DOHH2 (cell line): ENCODE results near the gene SEC62.

Source experiments
- H3F3A ChIP-seq: fragments of 200-600 bp; sonication (generic), shearing (Covaris generic); 2 replicates; pipeline ENCODE4 v1.6.0; 2016; ENCODE audit warnings: antibody characterized with exemption, mild to moderate bottlenecking; ENCODE audit not compliant: control insufficient read depth, insufficient read depth
- H3K27ac ChIP-seq: fragments of 200-600 bp; sonication (generic); 2 replicates; pipeline ENCODE4 v1.5.1; 2014; ENCODE audit warnings: low read depth, mild to moderate bottlenecking, low read length, moderate library complexity
- H3K27me3 ChIP-seq: fragments of 200-600 bp; sonication (generic); 2 replicates; pipeline ENCODE4 v1.6.1; 2014; ENCODE audit warnings: mild to moderate bottlenecking, low read length, mixed read lengths; ENCODE audit not compliant: control insufficient read depth
- H3K36me3 ChIP-seq: fragments of 200-600 bp; sonication (generic); 2 replicates; pipeline ENCODE4 v1.6.1; 2014; ENCODE audit warnings: mild to moderate bottlenecking, low read length, moderate library complexity, mixed read lengths; ENCODE audit not compliant: control insufficient read depth
- H3K4me1 ChIP-seq: fragments of 200-600 bp; sonication (generic); 2 replicates; pipeline ENCODE4 v1.6.1; 2014; ENCODE audit warnings: mild to moderate bottlenecking, low read length, mixed read lengths; ENCODE audit not compliant: control insufficient read depth
- H3K4me2 ChIP-seq: fragments of 200-600 bp; sonication (generic); 2 replicates; pipeline ENCODE4 v1.6.0; 2014; ENCODE audit warnings: mild to moderate bottlenecking, low read length, moderate library complexity
- H3K4me3 ChIP-seq: fragments of 200-600 bp; sonication (generic); 2 replicates; pipeline ENCODE4 v1.5.1; 2014; ENCODE audit warnings: mild to moderate bottlenecking, low read length, mixed read lengths
- H3K79me2 ChIP-seq: fragments of 200-600 bp; sonication (generic); 2 replicates; pipeline ENCODE4 v1.6.1; 2014; ENCODE audit warnings: mild to moderate bottlenecking, low read length, mixed read lengths; ENCODE audit not compliant: control insufficient read depth
- H3K9me2 ChIP-seq: fragments of 200-600 bp; sonication (generic); replicated peaks from 2 replicates; pipeline ENCODE4 v1.6.1; 2014; ENCODE audit warnings: mild to moderate bottlenecking, low read length, mixed read lengths; ENCODE audit not compliant: control insufficient read depth
- H3K9me3 ChIP-seq: fragments of 200-600 bp; sonication (generic); 2 replicates; pipeline ENCODE4 v1.6.1; 2014; ENCODE audit warnings: antibody characterized with exemption, low read length, mixed read lengths; ENCODE audit not compliant: control insufficient read depth, insufficient read depth
- H4K20me1 ChIP-seq: fragments of 200-600 bp; sonication (generic); 2 replicates; pipeline ENCODE4 v1.6.0; 2014; ENCODE audit warnings: low read depth, mild to moderate bottlenecking, antibody characterized with exemption, low read length, moderate library complexity; ENCODE audit not compliant: control insufficient read depth, insufficient read depth
- CTCF ChIP-seq: fragments of 200-600 bp; sonication (generic); IDR thresholded peaks from one replicate; pipeline ENCODE4 v1.5.1; 2014; ENCODE audit warnings: antibody characterized with exemption, mild to moderate bottlenecking, low read depth, low read length; ENCODE audit not compliant: poor library complexity, severe bottlenecking
- EZH2phosphoT487 ChIP-seq: fragments of 200-600 bp; sonication (generic); IDR thresholded peaks from 2 replicates; pipeline ENCODE4 v1.6.1; 2017; ENCODE audit warnings: borderline replicate concordance, mild to moderate bottlenecking, antibody characterized with exemption, low read length, moderate library complexity, mixed read lengths

The SEC62 gene

GRCh38 chr3:169970847-169971246, 4.2 kb downstream of the SEC62 start:
- H3K27ac ChIP-seq = no peak overlapping the region
- peaks cover 89% of the 10 kb centered on the region for H3K36me3 ChIP-seq
- H3K27me3 ChIP-seq = no peaks in the 10 kb centered on the region
- no peaks in the 10 kb centered on the region for H3K9me2 ChIP-seq
- TF ChIP-seq CTCF (no peak), EZH2phosphoT487 (no peak)
- peak overlapping the region; percentile 0 for H3K4me3 ChIP-seq
- peaks cover 77% of the 10 kb centered on the region for H3K4me1 ChIP-seq
- H3K9me3 ChIP-seq = no peaks in the 10 kb centered on the region
- H4K20me1 ChIP-seq = peaks cover 6% of the 10 kb centered on the region; the same call in 1 of the 2 replicates
- peaks cover 100% of the 10 kb centered on the region for H3K79me2 ChIP-seq
- peaks cover 17% of the 10 kb centered on the region for H3F3A ChIP-seq
- peak overlapping the region; percentile 97 for H3K4me2 ChIP-seq

- no peaks in the 10 kb centered on the region for H3K9me2 ChIP-seq
- no peak for TF ChIP-seq CTCF
- no peak for TF ChIP-seq EZH2phosphoT487
- H3K36me3 ChIP-seq = peaks cover 96% of the 10 kb centered on the region
- peaks cover 79% of the 10 kb centered on the region for H3K4me1 ChIP-seq
- no peaks in the 10 kb centered on the region for H3K27me3 ChIP-seq
- no peaks in the 10 kb centered on the region for H3K9me3 ChIP-seq
- peaks cover 15% of the 10 kb centered on the region; the same call in 1 of the 2 replicates for H3F3A ChIP-seq
- H3K4me2 ChIP-seq = peak overlapping the region; percentile 97
- H3K79me2 ChIP-seq = peaks cover 100% of the 10 kb centered on the region
- H3K4me3 ChIP-seq = peak overlapping the region; percentile 0
- peaks cover 6% of the 10 kb centered on the region; the same call in 1 of the 2 replicates for H4K20me1 ChIP-seq
- no peak overlapping the region for H3K27ac ChIP-seq
Observed at GRCh38 chr3:169971522-169971921, 4.9 kb downstream of the SEC62 start.

GRCh38 chr3:169980055-169980454, 13.4 kb downstream of the SEC62 start:
- Histone ChIP-seq H3K4me1 (peaks cover 63% of the 10 kb centered on the region), H3K27me3 (no peaks in the 10 kb centered on the region), H3K36me3 (peaks cover 99% of the 10 kb centered on the region), H3K9me2 (no peaks in the 10 kb centered on the region), H3F3A (peaks cover 21% of the 10 kb centered on the region), H3K4me3 (no peak overlapping the region), H3K79me2 (peaks cover 79% of the 10 kb centered on the region), H4K20me1 (no peaks in the 10 kb centered on the region), H3K27ac (peak overlapping the region; percentile 78; the same call in 1 of the 2 replicates), H3K9me3 (no peaks in the 10 kb centered on the region), H3K4me2 (peak overlapping the region; percentile 62)
- TF ChIP-seq CTCF (no peak), EZH2phosphoT487 (no peak)

- peaks cover 20% of the 10 kb centered on the region for H3K4me1 ChIP-seq
- no peak overlapping the region for H3K4me2 ChIP-seq
- H3K79me2 ChIP-seq = peaks cover 39% of the 10 kb centered on the region
- no peak overlapping the region for H3K27ac ChIP-seq
- no peaks in the 10 kb centered on the region for H3K27me3 ChIP-seq
- no peak overlapping the region for H3K4me3 ChIP-seq
- TF ChIP-seq CTCF (no peak), EZH2phosphoT487 (no peak)
- peaks cover 17% of the 10 kb centered on the region for H3F3A ChIP-seq
- peaks cover 98% of the 10 kb centered on the region for H3K36me3 ChIP-seq
- H3K9me2 ChIP-seq = no peaks in the 10 kb centered on the region
- H4K20me1 ChIP-seq = no peaks in the 10 kb centered on the region
- no peaks in the 10 kb centered on the region for H3K9me3 ChIP-seq
Observed at GRCh38 chr3:169984292-169984691, 17.7 kb downstream of the SEC62 start.
